Upper lobe of left lung (tissue), 4 donors: ENCODE data around the gene MID1.

Experiments
- EP300 ChIP-seq, 4 donors: sonication (generic); formaldehyde crosslinking; IDR thresholded peaks; one replicate each; pipeline ENCODE4 v1.5.1; 2017; ENCODE audit warnings: antibody characterized with exemption in 4 of 4, control low read depth in 2 of 4
- POLR2A ChIP-seq, 4 donors: fragments of 450-650 bp; IDR thresholded peaks; one replicate each; pipeline ENCODE4 v1.5.1; 2016 to 2017; ENCODE audit warnings: antibody characterized with exemption in 4 of 4, mild to moderate bottlenecking in 2 of 4
- POLR2AphosphoS5 ChIP-seq, 2 donors: sonication (generic); formaldehyde crosslinking; IDR thresholded peaks; one replicate each; pipeline ENCODE4 v1.5.1; 2017; ENCODE audit warnings: antibody characterized with exemption in 2 of 2
- TF ChIP-seq, protein P1 (sequence below), 6 experiments: fragments of 450-650 bp in 4 of 6; fragments of 200-600 bp in 2 of 6; sonication (generic) in 2 of 6; IDR thresholded peaks; one replicate each; pipeline ENCODE4 v1.5.1; 2016 to 2019; ENCODE audit warnings: antibody characterized with exemption in 6 of 6

DNA sequence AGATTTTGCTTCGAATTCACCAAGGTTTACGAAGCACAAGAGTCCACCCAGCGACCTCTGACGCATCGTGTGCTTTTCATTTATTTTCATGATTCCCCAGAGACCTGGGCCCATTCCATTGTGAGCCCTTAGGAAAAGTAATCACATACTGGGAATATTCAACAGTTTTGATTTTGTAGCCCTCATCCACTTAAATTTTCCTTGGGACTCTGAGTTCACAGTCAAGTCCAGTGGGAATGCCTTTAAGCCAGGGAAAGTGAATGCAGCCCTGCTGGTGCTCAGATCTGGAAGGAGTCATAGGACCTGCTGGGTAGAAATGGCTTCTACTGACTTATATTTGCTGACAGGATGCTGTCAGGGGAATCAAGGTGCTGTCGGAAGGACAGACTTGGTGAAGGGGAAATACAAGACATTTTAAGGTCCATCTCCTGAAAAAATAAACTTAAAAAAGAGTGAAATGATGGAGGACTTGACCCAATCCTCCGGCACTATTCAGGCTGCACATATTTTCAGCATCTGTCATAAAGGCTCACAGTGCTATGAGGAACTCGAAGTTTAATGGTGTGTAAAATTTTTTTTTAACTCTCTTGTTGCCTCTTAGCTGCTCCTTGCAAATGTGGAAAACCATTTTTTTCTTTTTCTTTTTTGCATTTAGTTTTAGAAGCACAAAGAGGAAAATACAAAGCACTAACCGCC, 204.9 kb downstream of the MID1 start:
- TF ChIP-seq, protein P1, sequence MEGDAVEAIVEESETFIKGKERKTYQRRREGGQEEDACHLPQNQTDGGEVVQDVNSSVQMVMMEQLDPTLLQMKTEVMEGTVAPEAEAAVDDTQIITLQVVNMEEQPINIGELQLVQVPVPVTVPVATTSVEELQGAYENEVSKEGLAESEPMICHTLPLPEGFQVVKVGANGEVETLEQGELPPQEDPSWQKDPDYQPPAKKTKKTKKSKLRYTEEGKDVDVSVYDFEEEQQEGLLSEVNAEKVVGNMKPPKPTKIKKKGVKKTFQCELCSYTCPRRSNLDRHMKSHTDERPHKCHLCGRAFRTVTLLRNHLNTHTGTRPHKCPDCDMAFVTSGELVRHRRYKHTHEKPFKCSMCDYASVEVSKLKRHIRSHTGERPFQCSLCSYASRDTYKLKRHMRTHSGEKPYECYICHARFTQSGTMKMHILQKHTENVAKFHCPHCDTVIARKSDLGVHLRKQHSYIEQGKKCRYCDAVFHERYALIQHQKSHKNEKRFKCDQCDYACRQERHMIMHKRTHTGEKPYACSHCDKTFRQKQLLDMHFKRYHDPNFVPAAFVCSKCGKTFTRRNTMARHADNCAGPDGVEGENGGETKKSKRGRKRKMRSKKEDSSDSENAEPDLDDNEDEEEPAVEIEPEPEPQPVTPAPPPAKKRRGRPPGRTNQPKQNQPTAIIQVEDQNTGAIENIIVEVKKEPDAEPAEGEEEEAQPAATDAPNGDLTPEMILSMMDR (IDR thresholded peaks at IDR 0.05), result no peak
- TF ChIP-seq POLR2AphosphoS5 (IDR thresholded peaks at IDR 0.05), result no peak
- no peak for TF ChIP-seq POLR2A (IDR thresholded peaks at IDR 0.05)
- no peak for TF ChIP-seq EP300 (IDR thresholded peaks at IDR 0.05)
